ENCODE results near the gene RDH13. TPM values are rescaled to one million over a fixed set of nuclear protein-coding genes. Genes with fewer than 3 reads are reported as not detected.

Gene RDH13
- total and polyA plus RNA-seq, 2 of the 8 experiments (the other 6 are each of a cell fraction or from before 2014, with no cell fraction given), result 15.9 to 31.5 TPM

DNA sequence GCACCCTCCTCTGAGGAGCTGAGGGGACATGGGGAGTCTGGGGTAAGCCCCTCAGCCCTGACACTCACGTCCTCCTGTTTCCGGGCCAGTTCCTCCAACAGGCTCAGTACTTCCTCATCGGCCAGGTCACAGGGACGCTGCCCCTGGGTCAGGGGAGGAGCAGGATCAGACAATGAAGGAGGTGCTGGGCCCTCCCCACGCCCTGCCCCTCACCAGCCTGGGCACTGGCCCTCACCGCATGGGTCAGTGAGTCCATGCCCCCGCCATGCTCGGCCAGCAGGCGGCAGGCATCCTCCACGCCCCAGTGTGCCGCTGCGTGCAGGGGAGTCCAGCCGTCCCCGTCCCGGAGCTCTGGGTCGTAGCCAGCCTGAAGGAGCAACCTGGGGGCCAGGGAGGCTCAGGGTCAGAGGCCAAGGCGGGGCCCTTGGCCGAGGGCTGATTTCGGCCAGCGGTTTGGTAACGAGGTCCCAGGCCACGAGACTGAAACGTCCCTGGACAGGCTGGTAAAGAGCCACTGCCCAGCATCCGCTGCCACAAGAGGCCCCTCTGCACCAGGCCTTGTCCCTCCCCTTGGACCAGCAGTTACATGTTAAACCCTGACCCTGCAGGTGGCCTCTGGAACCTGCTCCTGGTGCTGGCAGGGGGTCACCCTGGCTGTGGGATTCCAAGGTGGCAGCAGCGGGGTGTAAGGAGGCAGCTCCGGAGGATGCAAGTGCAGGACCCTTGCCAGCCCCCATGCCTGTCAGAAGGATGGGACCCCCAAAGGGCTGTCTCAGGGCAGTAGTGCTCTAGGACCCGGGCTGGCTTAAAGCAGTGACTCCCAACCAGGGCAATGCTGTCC, 36.0 kb upstream of the RDH13 start:
- Histone ChIP-seq H3K27ac (ENCODE audit: low read depth, low read length) (no peak overlapping the region), H3K27me3 (replicated peaks in 1 of 4; ENCODE audit: control insufficient read depth in 3 of 4, extremely low read depth in 1 of 4, insufficient read depth in 3 of 4, low read length in 3 of 4) (0 out of 7 replicates have a peak, but pooled peaks cover 0 to 3% (median 0%) of the 10 kb centered on the region in 4 experiments), H3K56ac (replicated peaks; ENCODE audit: insufficient read length, low read depth, low read length) (no peak overlapping the region), H3K4me1 (replicated peaks in 1 of 4; ENCODE audit: control insufficient read depth in 3 of 4, insufficient read depth in 4 of 4, low read length in 3 of 4) (peaks cover 3 to 21% (median 14%) of the 10 kb centered on the region in 4 experiments), H3K23ac (ENCODE audit: insufficient read length) (no peak overlapping the region), H4K91ac (replicated peaks; ENCODE audit: insufficient read length, low read length) (no peak overlapping the region), H2BK20ac (ENCODE audit: low read length) (no peak overlapping the region), H2BK15ac (ENCODE audit: low read length) (no peak overlapping the region), H3K18ac (ENCODE audit: extremely low read depth, low read length) (no peak overlapping the region), H2AFZ (ENCODE audit: low read length) (no peak overlapping the region), H3K4me2 (ENCODE audit: insufficient read depth in 1 of 2, low read depth in 2 of 2, low read length in 2 of 2) (no peak overlapping the region), H2BK120ac (replicated peaks; ENCODE audit: low read depth, low read length) (no peak overlapping the region), H3K4me3 (ENCODE audit: extremely low read depth in 1 of 4, insufficient read depth in 2 of 4, low read depth in 3 of 4, low read length in 4 of 4) (no peak overlapping the region), H3K9ac (replicated peaks in 1 of 4; ENCODE audit: extremely low read depth in 1 of 4, low read depth in 3 of 4, low read length in 3 of 4) (no peak overlapping the region; a peak in 1 of 7 replicates), H3K79me2 (ENCODE audit: control insufficient read depth in 1 of 2, insufficient read depth in 2 of 2, low read length in 2 of 2) (no peaks in the 10 kb centered on the region), H3K4ac (replicated peaks; ENCODE audit: insufficient read length, low read depth, low read length) (no peak overlapping the region), H4K5ac (ENCODE audit: insufficient read length, low read depth, low read length) (no peak overlapping the region), H2AK5ac (ENCODE audit: low read depth, low read length) (no peak overlapping the region; the same call in 1 of the 2 replicates), H3K14ac (ENCODE audit: insufficient read length) (no peak overlapping the region), H3K36me3 (ENCODE audit: control insufficient read depth in 2 of 4, insufficient read depth in 4 of 4, low read length in 3 of 4) (peaks cover 0 to 2% (median 0%) of the 10 kb centered on the region in 4 experiments; a peak in 1 of 8 replicates), H3K9me3 (ENCODE audit: insufficient read depth in 2 of 2, low read depth in 1 of 2, low read length in 1 of 2) (peaks cover 2 to 4% of the 10 kb centered on the region in 2 experiments; a peak in 2 of 4 replicates), H4K8ac (ENCODE audit: extremely low read depth, insufficient read depth, low read length) (no peak overlapping the region; the same call in 1 of the 2 replicates), H2BK5ac (ENCODE audit: low read depth, low read length) (no peak overlapping the region), H2BK12ac (ENCODE audit: low read depth, low read length) (no peak overlapping the region; the same call in 1 of the 2 replicates), H4K20me1 (replicated peaks in 1 of 2; ENCODE audit: control insufficient read depth in 1 of 2, insufficient read depth in 2 of 2, low read length in 2 of 2) (peaks cover 17 to 19% of the 10 kb centered on the region in 2 experiments), H3K79me1 (ENCODE audit: low read depth, low read length) (peaks cover 3% of the 10 kb centered on the region; the same call in 1 of the 2 replicates), H3K23me2 (ENCODE audit: low read depth, low read length) (no peaks in the 10 kb centered on the region)
- TF ChIP-seq RAD21 (IDR thresholded peaks at IDR 0.05 in 1 of 2, conservative IDR thresholded peaks at IDR 0.05 in 1 of 2; ENCODE audit: low read depth in 2 of 2, low read length in 2 of 2) (peak; percentile 48 to 65), RFX5 (IDR thresholded peaks at IDR 0.05; ENCODE audit: borderline replicate concordance, low read depth, low read length) (no peak), CREB1 (IDR thresholded peaks at IDR 0.05) (no peak; the same call in 1 of the 2 replicates)
- TF ChIP-seq, protein P1, sequence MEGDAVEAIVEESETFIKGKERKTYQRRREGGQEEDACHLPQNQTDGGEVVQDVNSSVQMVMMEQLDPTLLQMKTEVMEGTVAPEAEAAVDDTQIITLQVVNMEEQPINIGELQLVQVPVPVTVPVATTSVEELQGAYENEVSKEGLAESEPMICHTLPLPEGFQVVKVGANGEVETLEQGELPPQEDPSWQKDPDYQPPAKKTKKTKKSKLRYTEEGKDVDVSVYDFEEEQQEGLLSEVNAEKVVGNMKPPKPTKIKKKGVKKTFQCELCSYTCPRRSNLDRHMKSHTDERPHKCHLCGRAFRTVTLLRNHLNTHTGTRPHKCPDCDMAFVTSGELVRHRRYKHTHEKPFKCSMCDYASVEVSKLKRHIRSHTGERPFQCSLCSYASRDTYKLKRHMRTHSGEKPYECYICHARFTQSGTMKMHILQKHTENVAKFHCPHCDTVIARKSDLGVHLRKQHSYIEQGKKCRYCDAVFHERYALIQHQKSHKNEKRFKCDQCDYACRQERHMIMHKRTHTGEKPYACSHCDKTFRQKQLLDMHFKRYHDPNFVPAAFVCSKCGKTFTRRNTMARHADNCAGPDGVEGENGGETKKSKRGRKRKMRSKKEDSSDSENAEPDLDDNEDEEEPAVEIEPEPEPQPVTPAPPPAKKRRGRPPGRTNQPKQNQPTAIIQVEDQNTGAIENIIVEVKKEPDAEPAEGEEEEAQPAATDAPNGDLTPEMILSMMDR (IDR thresholded peaks at IDR 0.05; ENCODE audit: control extremely low read depth in 1 of 3, insufficient read depth in 1 of 3, low read depth in 1 of 3, low read length in 3 of 3), result peak; percentile 39 to 82 (median 40)
- TF ChIP-seq, protein P2, sequence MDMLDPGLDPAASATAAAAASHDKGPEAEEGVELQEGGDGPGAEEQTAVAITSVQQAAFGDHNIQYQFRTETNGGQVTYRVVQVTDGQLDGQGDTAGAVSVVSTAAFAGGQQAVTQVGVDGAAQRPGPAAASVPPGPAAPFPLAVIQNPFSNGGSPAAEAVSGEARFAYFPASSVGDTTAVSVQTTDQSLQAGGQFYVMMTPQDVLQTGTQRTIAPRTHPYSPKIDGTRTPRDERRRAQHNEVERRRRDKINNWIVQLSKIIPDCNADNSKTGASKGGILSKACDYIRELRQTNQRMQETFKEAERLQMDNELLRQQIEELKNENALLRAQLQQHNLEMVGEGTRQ (IDR thresholded peaks at IDR 0.05; ENCODE audit: low read length), result no peak
- FAIRE-seq (no peak), DNase-seq (ENCODE audit: low read depth in 1 of 2, low spot score in 2 of 2) (no peak)
- ChIA-PET POLR2A (ENCODE audit: partially characterized antibody) (interaction anchor here (1.1 to 1.6 kb wide), 5 partner anchors 12 to 308 kb away, joined by 3 to 5 read pairs (median 3); partner anchors contain the start of gene PPP1R12C), CTCF (ENCODE audit: partially characterized antibody) (interaction anchor here (0.7 to 2.8 kb wide), 13 partner anchors 7 to 79 kb away, joined by 3 to 26 read pairs (median 3); partner anchors contain the start of gene TNNI3)
- 94% methylated on average over 27 of the region's 27 CpGs; no CpG with 5 or more reads in 1 of the 2 experiments for WGBS, 2 experiments (ENCODE audit: extremely low coverage in 1 of 2, insufficient coverage in 1 of 2, insufficient read length in 1 of 2, insufficient replicate concordance in 2 of 2, low coverage in 1 of 2, low lambda C conversion rate in 2 of 2, missing lambda C conversion rate in 1 of 2)
